Calu3 (cell line): ENCODE results near the gene PCDHGA3. TPM values are rescaled to one million over a fixed set of nuclear protein-coding genes. Genes with fewer than 3 reads are reported as not detected.
"Not testable (repeated sequence)": the region's sequence is repeated elsewhere in the genome, so short reads cannot be mapped to it uniquely, and the experiment has no call there.

Source experiments
- BruUV-seq: library from RNA; stranded (reverse); fragments of 400-500 nt; replicated peaks from 2 replicates; lab custom pipeline; 2021; lab: Mats Ljungman, UMichigan
- CTCF ChIA-PET: fragments of 300-600 bp; sonication (Branson Sonifier 250); formaldehyde crosslinking; loops from one replicate; lab custom pipeline; 2022; ENCODE audit warnings: antibody characterized with exemption; lab: Charles Lee
- DNase-seq: peaks from one replicate; pipeline ENCODE4 v3.0.0; 2022
- H3K27ac Mint-ChIP-seq: one replicate; pipeline ENCODE4 v1.8.0; 2022; ENCODE audit warnings: mixed read lengths; ENCODE audit not compliant: unreplicated experiment
- H3K27me3 Mint-ChIP-seq: one replicate; pipeline ENCODE4 v1.8.0; 2022; ENCODE audit warnings: mixed read lengths; ENCODE audit not compliant: unreplicated experiment
- H3K36me3 Mint-ChIP-seq: one replicate; pipeline ENCODE4 v1.8.0; 2022; ENCODE audit warnings: mild to moderate bottlenecking, moderate library complexity, mixed read lengths; ENCODE audit not compliant: insufficient read depth, unreplicated experiment
- H3K4me1 Mint-ChIP-seq: one replicate; pipeline ENCODE4 v1.8.0; 2022; ENCODE audit warnings: mild to moderate bottlenecking, low read depth, mixed read lengths; ENCODE audit not compliant: unreplicated experiment
- H3K4me3 Mint-ChIP-seq: one replicate; pipeline ENCODE4 v1.8.0; 2022; ENCODE audit warnings: mild to moderate bottlenecking, low read depth, moderate library complexity, mixed read lengths; ENCODE audit not compliant: unreplicated experiment
- H3K9me3 Mint-ChIP-seq: one replicate; pipeline ENCODE4 v1.8.0; 2022; ENCODE audit warnings: low read depth, mixed read lengths; ENCODE audit not compliant: unreplicated experiment
- CTCF ChIP-seq: fragments of 200-600 bp; IDR thresholded peaks from one replicate; pipeline ENCODE4 v1.8.0; 2022; ENCODE audit warnings: antibody characterized with exemption; ENCODE audit not compliant: unreplicated experiment
- intact Hi-C: fragments of 100-400 bp; cut with micrococcal nuclease; formaldehyde crosslinking; loops from one replicate; pipeline ENCODE4 v1.10.0; 2022; ENCODE audit not compliant: unreplicated experiment
- total RNA-seq: library from RNA; stranded (reverse); gene quantifications from 2 replicates; pipeline ENCODE4 v1.2.3, GENCODE V29; 2022

The PCDHGA3 gene
- total RNA-seq, 1 experiment from 2014 or later, result not detected

GRCh38 chr5:141383345-141383744 lies 39.7 kb downstream of the PCDHGA3 start:
- CTCF ChIA-PET, result no interaction called here
- no peaks in the 10 kb centered on the region for H3K4me1 Mint-ChIP-seq
- no peak for TF ChIP-seq CTCF
- H3K27me3 Mint-ChIP-seq, result no peaks in the 10 kb centered on the region
- H3K27ac Mint-ChIP-seq, result no peak overlapping the region
- H3K4me3 Mint-ChIP-seq, result no peak overlapping the region
- no peak for DNase-seq
- intact Hi-C loops, result no loop called here
- H3K36me3 Mint-ChIP-seq, result peaks cover 4% of the 10 kb centered on the region
- H3K9me3 Mint-ChIP-seq, result peaks cover 5% of the 10 kb centered on the region
- BruUV-seq, result no TSS peak

GRCh38 chr5:141384471-141385267 lies 41.0 kb downstream of the PCDHGA3 start:
- no peak overlapping the region for H3K27ac Mint-ChIP-seq
- CTCF ChIA-PET, result no interaction called here
- DNase-seq, result no peak
- no TSS peak for BruUV-seq
- no peak overlapping the region for H3K4me3 Mint-ChIP-seq
- H3K27me3 Mint-ChIP-seq, result no peaks in the 10 kb centered on the region
- H3K4me1 Mint-ChIP-seq, result no peaks in the 10 kb centered on the region
- H3K36me3 Mint-ChIP-seq, result peaks cover 4% of the 10 kb centered on the region
- H3K9me3 Mint-ChIP-seq, result peaks cover 12% of the 10 kb centered on the region
- TF ChIP-seq CTCF, result no peak
- intact Hi-C loops, result no loop called here

GRCh38 chr5:141387557-141388311 lies 44.1 kb downstream of the PCDHGA3 start, which contains the start of gene PCDHGB4:
TSS of gene PCDHGB4 (plus strand) at chr5:141387698. CDS start at chr5:141387885, 187 bp downstream.
- H3K27ac Mint-ChIP-seq, intact Hi-C loops, H3K36me3 Mint-ChIP-seq, H3K4me1 Mint-ChIP-seq, H3K27me3 Mint-ChIP-seq, BruUV-seq: not testable (repeated sequence)
- CTCF ChIA-PET, result interaction anchor here (0.6 to 1.1 kb wide), 2 partner anchors 177 to 204 kb away, joined by 5 to 6 read pairs; no protein-coding TSS in a partner anchor
- Mint-ChIP-seq H3K9me3 (peaks cover 16% of the 10 kb centered on the region), H3K4me3 (peak within 1 kb of the TSS; percentile 64)
- peak; percentile 14 for TF ChIP-seq CTCF
- DNase-seq, result peak; percentile 54

GRCh38 chr5:141388661-141389060 lies 45.0 kb downstream of the PCDHGA3 start:
- DNase-seq, result no peak
- peaks cover 9% of the 10 kb centered on the region for H3K36me3 Mint-ChIP-seq
- no peak for TF ChIP-seq CTCF
- peaks cover 13% of the 10 kb centered on the region for H3K9me3 Mint-ChIP-seq
- H3K27me3 Mint-ChIP-seq, result no peaks in the 10 kb centered on the region
- no peaks in the 10 kb centered on the region for H3K4me1 Mint-ChIP-seq
- intact Hi-C loops, result no loop called here
- CTCF ChIA-PET, result no interaction called here
- H3K4me3 Mint-ChIP-seq, result no peak overlapping the region
- no TSS peak for BruUV-seq
- no peak overlapping the region for H3K27ac Mint-ChIP-seq
